ENCODE data around the gene PRR23E.

The PRR23E gene

DNA sequence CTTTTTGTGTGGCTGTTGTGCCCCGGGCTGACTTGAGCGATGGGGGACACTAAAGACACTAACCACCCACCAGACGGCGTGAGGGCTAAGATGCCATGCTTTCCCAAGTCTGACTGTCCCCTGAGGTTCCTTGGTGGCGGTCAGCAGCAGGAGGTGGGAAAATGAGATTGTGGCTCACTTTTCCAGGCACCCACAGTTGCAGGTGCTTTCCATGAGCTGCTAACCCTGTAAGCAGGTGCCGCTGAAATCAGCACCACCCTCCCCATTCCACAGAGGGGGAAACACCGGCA is 17.7 kb downstream of the PRR23E start:
- no peak for FAIRE-seq

DNA sequence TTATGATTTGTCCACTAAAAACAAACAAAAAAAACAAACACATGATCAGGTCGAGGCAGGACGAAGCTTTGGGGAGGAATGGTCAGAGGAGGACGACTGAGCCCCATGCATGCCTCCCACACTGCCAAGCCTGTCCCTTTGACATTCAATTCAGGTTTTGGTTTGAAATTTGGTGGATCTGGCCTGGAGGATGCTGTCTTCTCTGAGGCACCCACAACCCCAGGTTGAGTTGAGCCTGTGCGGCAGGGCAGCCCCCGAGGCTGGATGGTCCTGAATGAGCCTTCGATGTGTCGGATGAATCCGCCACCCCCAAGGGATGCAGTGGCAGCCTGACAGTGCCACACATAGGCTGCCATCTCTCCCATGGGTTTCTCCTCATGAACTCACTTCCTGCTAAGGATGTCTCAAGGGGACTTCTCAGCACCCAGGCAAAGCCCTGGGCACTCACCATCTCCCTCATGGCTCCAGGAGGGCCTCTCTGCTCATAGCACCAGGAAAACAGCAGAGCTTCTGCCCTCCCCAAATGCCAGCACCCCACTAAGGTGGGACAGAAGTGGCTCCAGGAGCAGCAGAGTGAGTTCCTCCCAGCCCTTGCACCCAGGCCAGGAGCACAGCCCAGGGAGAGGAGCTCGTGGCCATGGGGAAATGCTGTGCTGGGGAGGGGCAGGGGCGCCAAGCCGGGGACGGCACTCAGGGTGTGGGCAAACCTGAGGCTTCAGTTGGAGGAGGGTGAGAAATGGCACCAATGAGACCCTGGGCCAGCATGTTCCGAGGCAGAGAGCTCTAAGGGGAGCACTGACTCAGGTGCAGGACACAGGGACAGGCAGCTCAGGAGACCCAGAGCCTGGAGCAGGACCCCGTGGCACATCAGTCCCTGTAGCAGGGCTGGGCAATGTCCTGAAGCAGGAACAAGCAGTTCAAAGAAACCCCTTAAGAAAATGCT is 18.5 kb downstream of the PRR23E start:
- FAIRE-seq = no peak

DNA sequence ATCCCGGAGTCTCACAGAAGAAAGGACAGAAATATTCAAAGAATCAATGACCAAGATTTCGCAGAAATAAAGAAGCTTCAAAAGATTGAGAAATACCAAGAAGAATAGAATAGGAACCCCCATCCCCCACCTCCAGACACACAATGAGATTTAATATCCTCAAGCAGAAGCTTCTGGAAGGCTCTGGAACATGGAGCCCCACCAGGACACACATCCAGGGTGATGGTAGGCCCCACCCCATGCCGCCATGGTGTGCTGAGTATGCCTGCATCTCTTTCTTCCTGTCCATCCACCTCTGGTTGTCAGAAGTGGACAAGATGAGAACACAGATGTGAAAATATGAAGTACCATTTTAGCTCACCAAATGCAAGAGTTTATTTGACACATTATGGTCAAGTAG is 19.3 kb downstream of the PRR23E start:
- no peak for FAIRE-seq

DNA sequence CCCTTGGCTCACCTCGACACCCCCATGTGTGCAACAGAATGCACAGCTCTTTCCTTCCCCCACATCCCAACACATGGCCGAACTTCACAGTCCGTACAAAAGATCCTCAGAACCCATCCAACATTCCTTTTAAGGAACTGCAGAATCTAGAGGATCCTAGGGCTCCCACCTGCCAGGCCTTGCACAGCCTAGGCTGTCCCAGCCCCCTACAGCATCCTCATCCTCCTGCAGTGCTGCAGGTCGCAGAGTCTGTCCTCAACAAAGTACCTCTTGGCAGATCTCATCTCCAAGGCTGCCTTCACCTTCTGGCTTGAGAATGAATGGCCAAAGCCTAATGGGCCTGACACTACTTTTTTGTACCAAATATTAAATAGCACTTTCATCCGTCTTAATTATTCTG is 19.8 kb downstream of the PRR23E start:
- no peak for FAIRE-seq

DNA sequence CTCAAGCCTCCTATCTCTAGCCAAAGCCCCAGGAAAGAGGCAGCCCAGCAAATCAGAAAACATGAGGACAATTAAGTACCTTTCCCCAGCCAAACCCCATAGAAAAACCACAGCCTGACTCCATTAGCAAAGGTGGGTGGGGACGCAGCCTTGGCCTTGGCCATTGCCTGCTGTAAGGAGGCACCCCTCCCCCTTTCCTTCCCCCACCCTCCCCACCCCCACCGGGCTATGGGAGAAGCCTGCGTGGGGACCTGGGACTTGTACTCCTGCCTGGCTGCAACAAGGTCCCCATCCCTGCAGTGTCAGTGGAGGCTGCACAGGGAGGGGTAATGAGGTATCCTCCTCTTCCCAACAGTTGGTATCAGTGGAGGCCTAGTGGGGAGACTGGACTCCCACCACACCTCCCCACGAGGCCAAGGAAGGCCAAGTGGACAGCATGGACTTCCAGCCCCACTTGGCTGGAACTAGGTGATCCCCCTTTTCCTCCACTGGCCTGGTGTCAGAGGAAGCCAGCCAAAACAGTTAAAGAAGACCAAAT is 20.5 kb downstream of the PRR23E start:
- FAIRE-seq = no peak

DNA sequence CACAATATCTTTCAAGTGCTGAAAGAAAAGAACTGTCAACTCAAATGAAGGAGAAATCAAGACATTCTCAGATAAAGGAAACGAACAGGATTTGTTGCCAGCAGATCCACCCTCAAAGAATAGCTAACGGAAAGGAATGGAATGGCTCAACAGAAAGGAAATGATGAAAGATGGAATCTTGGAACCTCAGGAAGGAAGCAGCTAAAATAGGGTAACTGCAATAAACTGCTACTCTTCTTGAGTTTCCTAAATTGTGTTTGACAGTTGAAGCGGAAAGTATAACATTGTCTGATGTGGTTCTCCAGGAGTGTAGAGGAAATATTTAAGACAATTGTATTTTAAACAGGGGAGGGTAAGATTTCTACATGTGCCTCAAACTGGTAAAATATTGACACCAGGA is 22.0 kb downstream of the PRR23E start:
- FAIRE-seq = no peak

DNA sequence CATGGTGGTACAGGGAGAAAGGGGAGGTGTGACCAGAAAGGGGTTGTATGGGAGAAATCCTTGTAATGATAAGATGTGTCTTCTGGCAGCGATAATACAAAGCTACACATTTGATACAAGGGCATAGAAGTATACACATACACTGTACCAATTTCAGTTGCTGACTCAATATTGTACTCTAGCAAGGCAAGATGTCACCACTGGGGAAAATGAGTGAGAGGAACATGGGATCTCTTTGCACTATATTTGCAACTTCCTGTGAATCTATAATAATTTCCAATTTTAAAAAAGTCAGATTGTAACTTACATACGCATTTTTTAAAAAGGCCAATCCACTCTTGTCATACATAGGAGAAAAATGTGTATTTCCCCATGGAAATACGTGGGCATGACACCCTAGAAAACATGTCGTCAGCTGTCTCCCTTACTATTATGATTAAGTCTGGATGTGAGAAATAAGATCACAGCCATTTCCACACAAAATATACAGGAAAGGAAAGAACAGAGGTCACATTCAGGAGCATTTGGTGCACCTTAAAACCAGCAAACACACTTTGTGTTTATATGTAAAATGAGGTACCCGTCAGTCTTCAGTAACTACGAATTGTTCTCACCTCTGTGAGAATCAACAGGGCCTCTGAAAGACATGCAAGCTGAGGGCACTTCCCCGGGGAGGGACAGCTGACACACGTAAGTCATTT is 22.9 kb downstream of the PRR23E start:
- no peak for FAIRE-seq

DNA sequence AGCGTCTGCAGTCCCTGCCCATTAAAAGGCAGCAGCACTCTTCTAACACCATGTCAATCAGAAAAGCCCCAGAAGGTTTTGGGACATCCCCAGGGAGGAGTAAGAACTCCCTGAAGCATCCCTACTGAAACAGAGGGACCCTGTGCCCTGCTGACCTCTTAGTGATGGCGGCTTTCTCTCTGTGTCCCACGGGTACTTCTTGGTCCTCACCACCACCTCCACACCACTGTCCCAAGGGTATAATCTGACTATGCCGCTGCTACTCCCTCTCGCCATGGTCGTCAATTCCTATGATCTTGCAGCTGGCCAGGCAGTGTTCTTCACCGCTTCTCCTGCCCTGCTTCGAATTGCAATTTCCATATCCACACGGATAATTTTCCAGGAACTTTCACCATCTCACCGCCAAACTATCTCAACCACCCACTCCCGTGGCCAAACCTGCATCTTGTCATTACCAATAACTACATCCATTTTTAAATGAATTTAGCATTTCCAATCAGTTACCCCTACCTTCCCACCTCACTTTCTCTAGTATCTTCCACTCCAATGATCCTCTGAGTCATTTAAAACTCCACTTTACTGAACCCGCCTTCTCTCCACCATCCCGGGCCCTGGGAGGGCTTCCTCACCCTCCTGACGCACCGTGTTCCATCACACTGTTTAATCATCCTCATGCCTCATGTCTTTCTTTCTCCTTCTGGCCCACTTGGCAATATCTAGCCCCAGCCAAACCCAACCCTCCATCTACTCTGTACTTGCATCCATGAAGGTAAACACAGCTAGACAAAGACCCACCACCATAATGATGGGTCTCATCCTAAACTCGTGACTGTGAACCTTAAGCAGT is 23.7 kb downstream of the PRR23E start:
- no peak for FAIRE-seq

DNA sequence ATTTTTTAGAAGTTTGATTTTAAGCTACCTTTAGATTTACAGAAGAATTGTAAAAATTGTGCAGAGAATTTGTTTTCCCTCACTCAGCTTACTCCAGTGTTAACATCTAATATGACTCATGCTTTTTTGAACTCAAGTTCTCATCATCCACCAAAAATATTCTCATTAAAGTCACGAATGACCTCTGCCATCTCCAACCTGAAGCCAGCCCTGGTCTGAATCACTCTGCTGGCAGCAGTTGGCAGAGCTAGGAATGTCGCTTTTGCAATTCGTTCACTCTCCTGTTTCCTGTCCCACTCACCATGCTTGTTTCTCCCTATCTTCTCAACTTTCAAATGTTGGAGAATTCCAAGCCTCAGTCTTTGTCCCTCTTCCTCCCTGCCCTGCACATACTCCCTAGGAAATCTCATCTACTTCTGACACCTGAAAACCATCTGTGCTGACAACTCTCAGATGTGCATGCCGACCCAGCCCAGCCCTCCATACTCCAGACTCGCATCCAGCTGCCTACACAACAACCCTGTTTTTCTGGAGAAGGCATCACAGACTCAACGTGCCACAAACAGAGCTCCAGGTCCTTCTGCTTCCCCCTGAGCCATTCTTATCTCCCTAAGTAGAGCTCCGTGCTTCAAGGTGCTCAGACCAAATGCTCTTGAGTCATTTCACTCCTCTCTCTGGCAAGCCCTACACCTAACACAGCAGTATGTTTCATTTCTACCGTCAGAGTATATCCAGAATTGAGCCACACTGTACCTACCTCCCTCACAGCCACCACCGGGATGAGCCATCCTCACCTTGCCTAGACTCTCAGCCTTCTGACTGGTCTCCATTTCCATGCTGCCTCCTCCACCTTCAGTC is 24.9 kb downstream of the PRR23E start:
- FAIRE-seq = no peak

DNA sequence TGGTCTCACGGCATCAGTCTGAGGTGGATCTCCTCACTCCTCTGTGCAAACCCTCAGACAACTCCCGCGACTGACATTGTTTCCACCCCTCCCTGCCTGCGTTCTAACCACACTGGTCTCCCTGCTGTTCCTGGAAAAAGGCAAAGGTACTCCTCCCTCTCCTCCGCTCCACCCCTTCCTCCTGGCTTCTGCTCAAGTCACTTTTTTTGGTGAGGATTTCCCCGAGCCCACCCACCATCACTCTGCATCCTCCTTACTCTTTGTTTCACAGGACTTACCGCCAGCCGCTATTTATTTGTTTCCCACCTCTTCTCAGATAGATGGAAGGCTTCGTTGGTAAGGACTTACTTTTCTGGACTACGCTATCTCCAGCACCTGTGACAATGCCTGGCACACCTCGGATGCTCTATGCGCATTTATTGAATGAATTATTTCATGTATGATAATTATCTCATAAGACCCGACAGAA is 25.6 kb downstream of the PRR23E start:
- no peak for FAIRE-seq

DNA sequence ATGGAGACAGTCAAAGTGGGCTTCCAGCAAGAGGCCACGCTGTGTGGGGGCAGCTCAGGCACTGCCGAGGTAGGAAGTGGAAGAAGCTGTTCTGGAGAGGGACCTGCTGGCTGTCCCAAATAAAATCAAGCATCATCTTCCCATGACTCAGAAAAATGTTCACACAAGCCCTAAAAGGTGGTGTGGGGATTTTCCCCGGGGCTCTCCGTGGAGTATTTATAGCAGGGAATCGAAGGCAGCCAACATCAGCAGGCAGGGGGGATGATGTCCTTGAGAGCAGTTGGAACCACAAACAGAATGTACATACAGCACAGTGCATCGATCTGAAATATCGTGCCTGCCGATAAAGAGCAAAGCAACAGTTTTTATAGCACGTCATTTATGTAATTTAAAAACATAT is 27.6 kb downstream of the PRR23E start:
- FAIRE-seq = no peak

DNA sequence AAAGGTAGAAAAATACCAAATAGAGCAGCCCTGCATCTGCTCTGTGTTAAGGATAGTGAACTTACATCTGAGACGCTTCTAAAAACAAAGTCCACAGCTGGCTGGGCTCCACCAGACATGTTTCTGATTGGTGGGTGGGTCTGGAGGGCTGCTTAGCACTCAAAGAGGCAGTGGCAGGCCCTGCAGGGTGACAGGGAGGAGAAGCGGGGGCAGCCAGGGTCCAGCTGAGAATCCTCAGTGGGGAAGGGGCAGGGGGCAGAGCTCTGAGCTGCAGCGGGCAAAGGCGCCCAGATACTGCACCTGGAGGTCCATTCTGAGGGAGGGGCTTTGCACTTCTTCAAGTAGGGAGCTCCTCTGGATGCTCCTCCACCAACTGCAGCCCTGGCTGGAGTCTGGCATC is 28.1 kb downstream of the PRR23E start:
- no peak for FAIRE-seq

DNA sequence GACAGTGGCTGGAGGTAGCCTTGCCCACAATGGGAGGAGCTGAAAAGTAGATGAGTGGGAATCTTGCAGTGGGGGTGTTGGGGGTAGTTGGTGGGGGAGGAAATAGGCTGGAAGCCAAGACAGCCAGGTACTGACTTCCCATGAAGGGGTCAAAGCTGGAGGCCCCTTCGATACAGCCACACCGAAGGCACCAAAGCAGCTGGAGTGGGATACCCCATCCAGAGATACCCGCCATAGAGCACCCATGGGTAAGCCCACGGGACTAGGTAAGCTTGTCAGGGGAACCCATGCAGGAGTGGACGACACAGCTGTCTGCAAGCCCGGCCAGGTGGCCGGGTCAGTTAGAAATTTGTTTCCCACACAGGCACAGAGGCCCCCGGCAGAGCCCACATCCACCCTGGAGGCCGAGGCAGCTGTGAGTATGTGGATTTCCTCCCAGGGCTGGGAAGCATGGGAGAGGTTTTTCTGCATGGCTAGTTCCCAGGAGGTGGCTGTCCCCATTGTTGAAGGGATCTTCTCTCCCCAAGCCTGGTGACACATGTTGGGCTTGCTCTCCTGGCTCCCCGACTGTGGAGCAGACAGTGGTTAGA is 28.6 kb downstream of the PRR23E start:
- FAIRE-seq = no peak

DNA sequence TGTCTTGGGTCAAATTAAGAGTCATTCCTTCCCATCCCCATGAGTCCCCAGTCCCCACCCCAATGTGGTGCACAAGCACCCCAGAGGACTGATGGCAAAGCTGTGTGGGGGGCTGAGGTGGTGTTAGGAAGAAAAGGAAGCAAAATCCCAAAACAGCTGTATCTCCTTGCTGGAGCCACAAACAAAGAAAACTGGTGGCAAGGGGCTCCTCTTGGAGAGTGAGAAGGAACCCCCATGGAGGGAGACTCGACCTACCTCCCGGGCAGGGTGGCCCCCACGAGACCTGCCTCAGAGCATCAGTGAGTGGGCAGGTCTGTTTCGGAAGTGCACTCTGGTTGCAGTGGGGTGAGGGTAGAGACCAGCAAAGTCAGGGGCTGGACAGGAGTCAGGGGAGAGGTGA is 29.2 kb downstream of the PRR23E start:
- no peak for FAIRE-seq

DNA sequence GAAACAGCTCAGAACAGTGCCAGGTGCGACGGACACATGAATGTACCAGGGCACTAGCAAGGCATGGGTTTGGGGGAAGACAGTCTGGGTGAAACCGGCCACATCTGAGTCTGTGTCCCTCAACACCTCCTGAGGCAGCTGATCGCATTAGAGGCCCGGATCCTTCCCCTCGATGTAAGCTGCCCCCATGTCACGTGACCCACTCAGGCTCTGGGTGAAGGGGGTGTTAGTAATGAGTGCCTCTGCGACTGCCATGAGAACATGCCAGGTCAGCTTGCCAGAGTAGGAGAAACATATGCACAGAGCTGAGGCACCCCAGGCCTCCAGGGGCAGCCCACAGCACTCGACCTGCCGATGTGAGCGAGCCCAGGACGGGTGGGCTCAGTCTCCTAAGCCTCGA is 29.7 kb downstream of the PRR23E start:
- no peak for FAIRE-seq

DNA sequence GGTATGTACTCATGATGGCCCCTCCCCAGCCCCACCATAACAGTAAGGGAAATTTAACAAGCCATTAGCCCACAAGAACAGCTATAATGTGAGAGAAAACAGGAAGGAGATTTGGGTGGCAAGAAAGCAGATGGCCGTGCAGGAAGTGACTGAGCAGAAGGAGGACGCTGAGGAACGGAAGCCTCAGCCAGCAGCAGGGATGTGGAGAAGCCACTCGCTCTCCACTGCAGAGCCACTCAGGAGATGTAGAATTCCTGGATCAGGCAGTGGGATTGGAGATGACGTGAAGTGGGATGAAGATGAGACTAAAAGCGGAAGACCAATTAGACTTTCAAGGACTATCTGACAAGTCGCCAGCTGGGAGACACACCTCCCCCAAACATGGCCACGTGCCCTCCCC is 31.2 kb downstream of the PRR23E start:
- FAIRE-seq = no peak

DNA sequence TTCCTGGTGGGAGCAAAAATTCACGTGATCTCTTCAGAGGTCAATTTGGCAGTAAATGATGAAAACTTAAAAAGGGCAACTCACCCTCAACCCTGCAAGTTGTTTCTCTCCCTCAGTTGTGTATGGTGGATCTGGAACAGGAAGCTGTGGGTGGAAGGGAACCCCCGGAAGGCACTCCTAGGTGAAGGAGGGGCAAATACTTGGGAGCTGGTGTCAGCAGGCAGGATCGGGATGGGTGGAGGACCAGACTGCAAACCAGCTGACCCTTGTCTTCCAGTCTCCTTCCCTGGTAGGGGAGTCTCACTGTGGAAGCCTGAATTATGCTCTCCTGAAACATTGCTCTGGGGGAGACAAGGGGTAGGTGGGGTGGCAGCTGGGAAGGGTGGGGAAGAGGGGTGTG is 33.5 kb downstream of the PRR23E start:
- no peak for FAIRE-seq

DNA sequence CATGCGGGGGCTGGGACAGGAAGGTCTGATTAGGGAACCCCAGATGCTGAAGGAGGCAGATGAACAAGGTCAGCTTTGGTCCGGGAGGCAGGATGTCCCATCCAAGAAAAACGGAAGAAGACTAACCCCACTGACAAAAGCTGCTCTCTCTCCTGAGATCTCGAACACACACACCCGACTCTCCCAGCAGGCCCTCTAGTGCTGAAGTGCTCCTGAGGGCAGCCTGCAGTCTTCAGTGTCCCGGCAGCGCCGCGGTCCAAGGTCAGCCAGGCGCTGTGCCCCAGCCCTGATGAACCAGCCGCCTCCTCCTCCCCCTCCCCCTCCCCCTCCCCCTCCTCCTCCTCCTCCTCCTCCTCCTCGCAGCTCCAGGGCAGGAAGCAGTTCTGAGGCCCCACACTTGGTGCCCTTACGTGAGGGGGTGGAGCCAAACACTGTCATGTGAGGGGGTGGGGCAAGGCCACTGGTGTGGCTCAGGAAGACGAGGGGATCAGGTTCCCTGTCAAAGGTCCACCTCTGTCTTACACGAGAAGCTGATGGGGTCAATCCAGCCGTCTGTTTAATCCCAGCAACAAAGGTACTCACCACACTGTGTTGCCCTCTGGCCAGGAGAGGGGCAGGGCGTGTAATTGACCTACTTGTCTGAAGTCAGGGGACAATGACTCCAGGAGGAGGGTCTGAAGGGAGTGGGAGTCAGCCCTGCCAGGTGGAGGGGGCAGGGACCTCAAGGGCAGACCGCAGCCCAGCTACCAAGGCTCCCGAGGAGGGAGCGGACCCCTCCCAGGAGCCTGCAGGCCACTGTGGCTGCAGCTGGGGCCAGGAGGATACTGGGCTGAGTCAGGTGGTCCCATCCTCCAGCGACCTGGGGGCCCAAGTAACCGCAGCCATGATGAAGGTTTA is 34.3 kb downstream of the PRR23E start:
- no peak for FAIRE-seq

DNA sequence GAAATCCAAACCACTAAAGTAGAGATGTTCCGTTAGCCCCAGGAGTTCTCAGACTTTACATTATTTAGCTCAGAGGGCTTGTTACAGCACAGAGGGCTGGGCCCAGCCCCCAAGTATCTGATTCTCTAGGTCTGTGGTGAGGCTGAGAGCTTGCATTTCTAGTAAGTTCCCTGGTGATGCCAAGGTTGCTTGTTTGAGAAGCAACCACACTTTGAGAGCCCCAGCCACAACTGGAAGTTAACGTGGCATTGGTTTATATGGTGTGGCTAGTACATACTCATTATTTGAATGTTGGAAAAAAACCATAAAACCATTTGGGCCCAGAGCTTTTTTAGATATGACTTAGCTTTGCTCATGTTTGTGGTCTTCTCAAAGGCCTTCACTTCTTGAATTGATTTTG is 35.9 kb downstream of the PRR23E start:
- no peak for FAIRE-seq

DNA sequence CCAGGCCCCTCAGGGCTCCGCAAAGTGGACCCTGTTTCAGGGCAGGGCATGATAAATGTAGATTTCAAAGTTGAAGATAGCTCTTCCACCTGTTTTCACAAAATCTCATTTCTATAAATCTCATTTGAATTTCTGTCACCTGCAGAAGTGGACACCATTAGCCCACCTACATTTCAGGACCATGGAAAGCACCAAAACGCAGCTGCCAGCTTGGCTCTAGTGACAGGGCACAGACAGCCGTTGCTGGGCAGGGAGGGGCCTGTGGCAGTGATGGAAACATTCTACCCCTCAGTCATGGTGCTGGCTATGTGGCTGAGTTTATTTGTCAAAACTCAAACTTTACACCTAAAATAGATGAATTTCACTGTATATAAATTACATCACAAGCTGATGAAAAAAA is 40.4 kb downstream of the PRR23E start:
- FAIRE-seq = no peak

DNA sequence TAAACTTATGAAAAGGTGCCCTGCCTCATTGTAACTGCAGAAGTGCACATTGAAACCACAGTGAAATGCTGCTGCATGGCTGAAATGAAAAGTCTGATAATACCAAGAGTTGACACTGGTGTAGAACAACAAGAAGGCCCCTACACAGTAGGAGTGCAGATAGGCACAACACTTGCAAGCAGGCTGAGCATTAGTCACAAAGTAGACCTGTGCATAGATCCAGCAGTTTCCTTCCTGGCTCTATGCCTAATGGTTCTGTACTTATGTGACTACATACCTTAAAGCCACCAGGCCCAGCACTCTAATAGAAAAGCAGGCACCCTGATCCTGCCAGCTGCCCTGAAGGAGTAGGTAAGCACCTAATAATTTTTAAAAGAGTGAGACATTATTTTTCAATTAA is 41.8 kb downstream of the PRR23E start:
- no peak for FAIRE-seq
